ENCODE data around the gene ZC3H12D.
"Not testable (repeated sequence)": the region's sequence is repeated elsewhere in the genome, so short reads cannot be mapped to it uniquely, and the experiment has no call there.

The ZC3H12D gene

DNA sequence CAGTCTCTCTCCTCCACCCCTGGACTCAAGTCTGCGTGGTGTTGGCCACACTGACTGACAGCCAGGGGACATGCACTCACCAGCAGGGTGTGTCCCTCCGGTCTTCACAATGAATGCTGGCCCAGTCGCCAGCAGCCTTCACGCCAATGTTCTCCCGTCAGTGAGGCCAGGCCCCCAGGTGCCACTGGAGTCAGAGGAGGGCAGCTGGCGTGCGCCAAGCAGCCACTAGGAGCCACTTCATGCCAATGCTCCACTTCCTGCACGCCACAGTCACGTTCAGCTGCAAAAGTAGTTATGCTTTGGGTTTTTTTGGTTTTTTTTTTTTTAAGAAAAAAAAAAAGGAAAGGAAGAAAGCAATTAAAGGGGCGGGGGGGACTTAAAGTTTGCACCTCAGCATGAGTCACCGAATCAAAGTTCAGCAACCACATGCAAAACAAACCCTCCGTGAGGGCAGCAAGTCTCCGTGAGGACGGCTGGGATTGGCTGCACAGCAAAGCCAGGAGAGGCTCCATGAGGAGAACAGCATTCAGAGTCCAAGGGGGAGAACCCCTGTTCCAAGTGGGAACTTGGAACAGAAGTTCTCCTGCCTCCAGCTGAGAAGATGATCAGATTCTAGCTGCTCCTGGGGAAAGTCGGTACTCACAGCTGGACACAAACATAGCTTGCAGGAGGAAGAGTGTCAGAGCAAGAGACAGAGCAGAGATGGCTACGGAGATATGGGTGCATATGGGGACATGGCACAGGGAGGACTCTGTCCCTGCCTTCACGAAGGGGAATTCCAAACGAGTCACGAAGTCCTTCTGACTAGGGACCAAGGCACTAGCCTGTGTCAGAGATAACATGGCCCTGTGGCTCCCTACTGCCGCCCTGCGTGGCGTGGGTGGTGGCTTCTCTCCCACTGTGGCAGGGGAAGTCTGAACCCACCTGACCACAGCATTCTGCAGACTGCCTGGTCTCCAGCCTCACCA is at the start of gene ZC3H12D:
TSS of gene ZC3H12D (minus strand) at position 282 of the 968 bp plus-strand sequence. CDS start 10,471 bp downstream, outside the sequence.
- DNase-seq (ENCODE audit: low spot score): no peak

- no peak for DNase-seq (ENCODE audit: low spot score)
Measured at GRCh38 chr6:149529650-149530049, 44.8 kb upstream of the ZC3H12D start.

DNA sequence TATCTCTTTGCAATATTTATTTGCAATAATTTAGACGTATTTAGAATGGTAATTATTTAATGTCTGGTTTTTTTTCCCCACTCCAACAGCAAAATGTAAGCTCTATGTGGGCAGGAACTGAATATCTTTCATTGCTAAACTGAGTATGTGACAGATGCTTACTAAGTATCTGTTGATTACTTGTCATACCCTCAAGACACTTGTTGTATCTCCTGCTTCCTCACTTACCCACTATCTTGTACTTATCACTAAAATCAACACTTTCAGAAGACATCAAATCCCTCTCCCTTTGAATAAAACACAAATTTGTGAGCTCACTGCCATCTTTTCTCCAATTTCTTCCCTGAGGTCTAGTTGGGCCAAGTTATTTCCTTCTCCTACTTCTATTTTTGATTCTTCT is 30.7 kb upstream of the ZC3H12D start:
- DNase-seq (ENCODE audit: low spot score): no peak

DNA sequence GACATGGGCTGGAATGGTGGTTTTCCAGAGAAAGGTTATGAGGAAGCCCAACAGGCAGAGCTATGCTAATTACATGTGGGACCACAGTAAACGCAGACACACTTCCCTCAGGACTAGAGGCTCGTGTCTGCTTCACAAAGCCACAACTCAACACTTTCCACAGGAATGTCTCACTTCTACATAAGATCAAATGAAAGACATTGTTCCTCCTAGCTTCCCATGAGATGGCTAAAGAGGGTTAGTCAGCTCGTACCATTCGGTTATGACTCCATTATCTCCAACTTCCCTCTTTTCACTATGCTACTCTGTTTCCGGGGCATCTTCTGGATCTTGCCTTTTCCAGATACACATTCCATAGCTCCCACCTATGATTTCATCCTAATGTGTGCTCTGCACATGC is 29.1 kb upstream of the ZC3H12D start:
- DNase-seq (ENCODE audit: low spot score): no peak

DNA sequence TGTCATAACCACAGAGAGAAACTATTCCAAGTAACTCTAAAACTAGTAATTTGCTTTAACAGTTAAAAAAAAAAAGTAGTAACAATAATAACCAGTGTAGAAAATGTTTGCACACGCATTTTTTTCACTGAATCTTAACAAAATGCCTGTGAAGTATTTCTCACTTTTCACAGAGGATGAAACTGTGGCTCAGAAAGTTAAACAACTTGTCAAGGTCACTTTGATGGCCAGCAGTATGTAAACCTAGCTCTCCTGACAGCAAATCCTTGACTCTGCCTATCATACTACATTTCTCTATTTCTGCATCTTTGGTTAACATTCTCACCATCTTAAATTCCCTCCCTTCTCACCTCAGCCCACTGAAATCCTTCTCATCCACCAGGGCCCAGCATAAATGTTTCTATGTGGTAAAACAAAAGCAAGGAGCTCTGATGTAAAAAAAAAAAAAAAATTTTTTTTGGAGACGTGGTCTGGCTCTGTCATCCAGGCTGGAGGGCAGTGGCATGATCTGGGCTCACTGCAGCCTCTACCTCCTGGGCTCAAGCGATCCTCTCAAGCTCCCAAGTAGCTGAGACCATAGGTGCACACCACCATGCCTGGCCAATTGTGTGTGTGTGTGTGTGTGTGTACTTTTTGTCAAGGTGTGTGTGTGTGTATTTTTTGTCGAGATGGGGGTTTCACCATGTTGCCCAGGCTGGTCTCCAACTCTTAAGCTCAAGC is 26.1 kb upstream of the ZC3H12D start:
- no peak for DNase-seq (ENCODE audit: low spot score)

DNA sequence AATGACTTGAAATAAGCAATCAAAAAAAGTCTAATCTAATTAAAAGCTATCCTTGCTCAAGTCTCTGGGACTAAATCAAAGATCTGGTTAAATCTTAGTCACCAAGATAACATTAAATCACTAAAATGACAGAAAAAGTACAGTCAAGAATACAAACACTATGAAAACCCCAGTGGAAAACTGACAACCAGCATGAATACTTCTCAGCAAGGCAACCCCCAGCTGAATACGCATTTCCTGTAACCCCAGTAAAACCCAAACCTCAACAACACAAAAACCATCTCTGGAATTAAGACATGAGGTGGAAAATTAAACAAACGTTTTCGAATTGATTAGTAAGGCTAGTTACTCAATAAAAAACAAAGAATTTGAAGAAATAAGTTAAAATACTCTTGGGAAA is 23.7 kb upstream of the ZC3H12D start:
- DNase-seq (ENCODE audit: low spot score): no peak

DNA sequence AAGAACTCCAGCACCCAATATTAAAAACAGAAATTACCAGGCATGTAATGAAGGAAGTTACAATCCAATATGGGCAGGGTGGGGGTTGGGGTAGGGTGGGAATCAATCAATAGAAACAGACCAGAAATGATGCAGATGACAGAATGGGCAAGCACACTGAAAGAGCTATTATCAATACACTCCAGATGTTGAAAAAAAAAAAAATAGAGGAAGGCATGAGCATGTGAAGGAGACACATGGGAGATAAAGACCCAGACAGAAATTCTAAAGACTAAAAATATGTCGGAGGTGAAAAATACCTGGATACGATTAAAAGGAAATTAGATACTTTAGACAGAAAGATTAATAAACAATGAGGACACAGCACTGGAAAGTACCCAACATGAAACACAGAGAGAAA is 19.1 kb upstream of the ZC3H12D start:
- DNase-seq (ENCODE audit: low spot score): no peak

GRCh38 chr6:149503276-149503675 is 18.5 kb upstream of the ZC3H12D start:
- DNase-seq (ENCODE audit: low spot score): no peak

GRCh38 chr6:149501768-149502167 is 17.0 kb upstream of the ZC3H12D start:
- DNase-seq (ENCODE audit: low spot score): no peak

DNA sequence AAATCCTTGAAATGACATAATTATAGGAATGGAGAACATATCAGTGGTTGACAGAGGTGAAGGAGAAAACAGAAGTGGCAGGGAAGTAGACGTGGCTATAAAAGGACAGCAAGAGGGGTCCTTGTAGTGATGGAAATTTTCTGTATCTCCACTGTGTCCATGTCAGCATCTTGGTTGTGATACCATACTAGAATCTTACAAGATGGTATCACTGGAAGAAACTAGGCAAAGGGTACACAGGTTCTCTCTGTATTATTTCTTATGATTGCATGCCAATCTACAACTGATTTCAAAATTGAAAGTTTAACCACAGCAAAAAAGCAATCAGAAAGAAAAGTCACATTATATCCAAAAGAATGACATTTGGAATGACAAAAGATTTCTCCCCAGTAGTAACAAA is 16.4 kb upstream of the ZC3H12D start:
- no peak for DNase-seq (ENCODE audit: low spot score)

DNA sequence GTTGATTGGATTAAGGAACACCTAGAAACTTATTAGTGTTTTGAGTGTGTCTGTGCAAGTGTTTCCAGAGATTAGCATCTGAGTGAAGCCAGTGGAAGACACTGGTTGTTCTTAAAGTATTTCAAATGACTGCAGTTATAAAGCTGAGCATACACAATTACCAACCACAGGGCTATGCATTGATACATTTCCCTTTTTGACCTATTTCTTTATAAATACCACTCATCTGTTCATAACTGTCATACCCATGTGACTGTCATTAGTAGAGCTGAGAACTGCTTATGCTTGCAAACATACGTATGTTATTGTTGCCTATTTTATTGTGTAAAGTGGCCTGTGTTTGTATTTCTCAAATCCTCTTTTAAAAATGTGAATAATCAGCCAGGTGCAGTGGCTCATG is 15.3 kb upstream of the ZC3H12D start:
- no peak for DNase-seq (ENCODE audit: low spot score)

DNA sequence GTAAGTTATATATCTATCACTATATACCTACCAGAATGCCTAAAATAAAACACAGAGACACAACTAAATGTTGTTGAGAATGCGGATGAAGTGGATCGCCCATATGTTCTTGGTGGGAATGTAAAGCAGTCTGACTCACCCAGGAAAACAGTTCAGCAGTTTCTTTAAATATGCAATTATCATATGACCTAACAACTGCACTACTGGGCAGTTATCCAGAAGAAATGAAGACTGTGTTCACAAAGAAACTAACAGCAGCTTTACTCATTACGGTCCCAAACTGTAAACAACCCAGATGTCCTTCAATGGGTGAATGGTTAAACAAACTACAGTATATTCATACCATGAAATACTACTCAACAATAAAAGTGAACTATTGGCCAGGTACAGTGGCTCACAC is 14.3 kb upstream of the ZC3H12D start:
- DNase-seq (ENCODE audit: low spot score): peak; percentile 29

- no peak for DNase-seq (ENCODE audit: low spot score)
Measured at GRCh38 chr6:149497365-149497764, 12.6 kb upstream of the ZC3H12D start.

DNA sequence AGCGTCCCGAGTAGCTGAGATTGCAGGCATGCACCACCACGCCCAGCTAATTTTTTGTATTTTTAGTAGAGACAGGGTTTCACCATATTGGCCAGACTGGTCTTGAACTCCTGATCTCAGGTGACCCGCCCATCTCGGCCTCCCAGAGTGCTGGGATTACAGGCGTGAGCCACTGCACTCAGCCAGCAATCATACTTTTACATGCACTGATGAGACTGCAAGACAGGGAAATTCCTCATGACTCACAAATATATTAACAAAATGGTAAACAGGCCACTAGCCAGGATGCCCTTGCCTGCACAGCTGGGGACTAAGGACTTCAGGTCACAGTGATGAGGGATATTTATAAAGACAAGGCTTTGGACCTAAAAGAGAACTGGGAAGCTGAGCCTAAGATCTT is 11.8 kb upstream of the ZC3H12D start:
- DNase-seq (ENCODE audit: low spot score): not testable (repeated sequence)

DNA sequence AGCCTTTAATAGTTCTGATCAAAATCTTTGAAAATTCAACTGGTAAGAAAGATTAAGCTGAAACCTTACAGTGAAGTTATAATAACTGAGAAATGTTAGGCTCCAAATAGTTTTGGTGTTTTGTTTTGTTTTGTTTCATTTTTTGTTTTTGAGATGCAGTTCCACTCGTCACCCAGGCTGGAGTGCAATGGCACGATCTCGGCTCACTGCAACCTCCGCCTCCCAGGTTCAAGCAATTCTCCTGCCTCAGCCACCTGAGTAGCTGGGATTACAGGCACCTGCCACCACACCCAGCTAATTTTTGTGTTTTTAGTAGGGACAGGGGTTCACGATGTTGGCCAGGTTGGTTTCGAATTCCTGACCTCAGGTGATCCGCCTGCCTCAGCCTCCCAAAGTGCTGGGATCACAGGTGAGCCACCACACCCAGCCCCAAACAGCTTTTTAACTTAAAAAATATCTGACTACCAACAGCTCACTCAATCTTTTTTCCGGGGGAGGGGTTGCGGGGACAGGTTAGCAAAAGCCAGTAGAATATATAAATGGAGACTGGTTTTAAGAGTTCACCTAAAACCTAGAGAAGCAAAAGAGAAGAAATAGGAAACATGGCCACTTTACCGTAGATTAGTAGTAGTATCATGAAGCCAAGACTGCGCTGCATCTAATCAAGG is 10.7 kb upstream of the ZC3H12D start:
- not testable (repeated sequence) for DNase-seq (ENCODE audit: low spot score)

DNA sequence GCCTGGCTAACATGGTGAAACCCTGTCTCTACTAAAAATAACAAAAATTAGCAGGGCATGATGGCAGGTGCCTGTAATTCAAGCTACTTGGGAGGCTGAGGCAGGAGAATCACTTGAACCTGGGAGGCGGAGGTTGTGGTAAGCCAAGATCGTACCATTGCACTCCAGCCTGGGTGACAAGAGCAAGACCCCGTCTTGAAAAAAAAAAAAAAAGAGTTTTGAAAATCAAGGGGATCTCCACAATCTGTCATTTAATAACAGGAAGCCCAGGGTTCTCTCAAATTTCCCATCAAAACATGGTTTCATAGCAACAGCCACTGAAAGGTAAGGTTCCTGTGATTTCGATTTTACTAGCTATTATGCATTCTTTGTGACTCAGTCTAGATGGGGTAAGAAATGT is 10.0 kb upstream of the ZC3H12D start:
- DNase-seq (ENCODE audit: low spot score): not testable (repeated sequence)

DNA sequence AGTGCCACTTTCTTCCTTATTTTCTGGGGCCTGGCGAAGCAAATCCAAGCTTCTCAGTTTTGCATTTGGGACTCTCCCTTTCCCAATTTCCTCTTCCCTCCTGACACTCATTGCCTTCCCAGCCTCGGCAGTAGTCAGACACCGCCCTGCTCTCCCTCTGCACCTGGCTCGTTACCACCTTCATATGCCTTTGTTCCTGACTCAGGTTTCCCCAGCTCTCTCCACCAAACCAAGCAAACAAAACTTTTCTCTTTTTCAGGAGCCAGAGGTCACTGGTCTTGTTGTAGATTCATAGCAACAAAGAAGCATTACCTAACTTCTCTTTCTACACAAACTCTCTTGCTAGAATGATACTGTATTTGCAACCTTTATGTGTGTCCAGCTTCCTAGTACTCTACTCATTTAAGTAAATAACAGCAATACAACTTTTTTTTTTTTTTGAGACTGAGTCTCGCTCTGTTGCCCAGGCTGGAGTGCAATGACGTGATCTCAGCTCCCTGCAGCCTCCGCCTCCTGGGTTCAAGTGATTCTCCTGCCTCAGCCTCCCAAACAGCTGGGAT is 9.0 kb upstream of the ZC3H12D start:
- DNase-seq (ENCODE audit: low spot score): no peak

GRCh38 chr6:149492798-149493343 is 8.1 kb upstream of the ZC3H12D start:
- DNase-seq (ENCODE audit: low spot score): no peak

DNA sequence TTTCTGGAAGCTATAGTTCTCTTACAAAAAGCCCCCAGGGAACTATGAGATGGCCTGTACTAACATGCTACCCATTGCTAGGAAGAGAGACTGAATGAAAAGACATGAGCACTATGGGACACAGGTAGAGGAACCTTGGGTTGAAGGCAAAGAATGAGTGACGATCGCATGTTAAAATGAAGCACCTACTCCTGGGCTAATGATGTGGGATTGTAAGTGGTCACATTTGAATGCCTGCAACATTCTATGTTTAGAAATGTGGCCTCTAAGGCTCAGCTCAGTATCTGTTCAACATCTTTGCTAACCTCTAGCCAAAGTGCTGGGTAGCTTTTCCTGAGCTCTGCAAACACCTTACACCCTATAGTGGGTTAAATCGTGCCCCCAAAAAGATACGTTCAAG is 5.2 kb upstream of the ZC3H12D start:
- DNase-seq (ENCODE audit: low spot score): no peak

GRCh38 chr6:149488815-149489214 is 4.0 kb upstream of the ZC3H12D start:
- no peak for DNase-seq (ENCODE audit: low spot score)

DNA sequence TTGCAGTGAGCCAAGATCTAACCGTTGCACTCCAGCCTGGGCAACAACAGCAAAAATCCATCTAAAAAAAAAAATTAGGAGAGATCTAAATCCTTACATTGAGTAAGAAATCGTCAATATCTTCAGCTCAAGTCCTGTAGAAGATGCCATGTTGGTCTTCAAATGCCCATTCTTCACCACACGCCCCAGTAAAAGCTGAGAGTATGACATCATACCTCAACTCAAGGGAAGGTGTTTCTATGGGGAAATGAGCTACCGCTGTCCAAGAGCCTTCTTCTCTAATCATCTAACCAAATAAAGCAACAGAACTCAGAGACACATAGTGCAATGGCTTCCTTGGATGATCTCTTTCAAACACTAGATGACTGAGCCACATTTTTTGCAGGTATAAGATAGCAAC is 2.5 kb upstream of the ZC3H12D start:
- no peak for DNase-seq (ENCODE audit: low spot score)

Data from hepatic stellate cell (primary cell).